GM12892 (cell line): ENCODE measurements around the gene RRBP1.

ENCODE experiments used
- POLR2A ChIP-seq: IDR thresholded peaks from 2 replicates; pipeline ENCODE4 v1.6.1; 2011; ENCODE audit warnings: low read depth, low read length, control low read depth
- POLR2AphosphoS5 ChIP-seq: IDR thresholded peaks from 2 replicates; pipeline ENCODE4 v1.6.1; 2011; ENCODE audit warnings: low read depth, low read length, control low read depth
- TAF1 ChIP-seq: IDR thresholded peaks from 2 replicates; pipeline ENCODE4 v1.6.1; 2011; ENCODE audit warnings: low read depth, mild to moderate bottlenecking, control low read depth, low read length, borderline replicate concordance

DNA sequence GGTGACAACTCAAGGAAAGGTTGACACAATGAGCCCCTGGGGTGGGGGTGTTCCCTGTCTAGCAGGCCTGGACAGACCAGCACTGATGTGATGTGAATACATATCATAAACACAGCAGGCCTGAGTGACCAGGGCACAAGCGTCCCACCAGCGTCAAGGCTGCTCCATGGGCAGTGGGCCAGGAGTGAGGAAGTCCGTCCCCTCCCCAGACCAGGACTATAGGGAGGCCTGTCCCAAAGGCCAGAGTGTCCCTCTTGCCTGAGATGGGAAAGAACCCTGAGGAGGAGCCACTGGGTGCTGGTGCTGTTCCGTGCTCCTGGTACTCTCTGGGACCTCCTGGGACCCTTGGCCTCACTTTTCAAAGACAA is 44.6 kb downstream of the RRBP1 start:
- TF ChIP-seq POLR2AphosphoS5 (no peak), POLR2A (no peak), TAF1 (no peak)
